HEK293 (cell line): Measurements from ENCODE around the gene BBC3.

Experiments used
- BCL11B ChIP-seq: fragments of 450-650 bp; formaldehyde crosslinking; IDR thresholded peaks from 2 replicates; pipeline ENCODE4 v1.5.1; 2016; ENCODE audit warnings: low read depth, missing biosample characterization, missing genetic modification characterization
- GFI1B ChIP-seq: fragments of 450-650 bp; formaldehyde crosslinking; IDR thresholded peaks from 2 replicates; pipeline ENCODE4 v1.5.1; 2016; ENCODE audit warnings: missing biosample characterization, missing genetic modification characterization
- HOXA7 ChIP-seq: sonication (generic); formaldehyde crosslinking; IDR thresholded peaks from 2 replicates; pipeline ENCODE4 v1.8.1; 2022; ENCODE audit warnings: missing genetic modification reagents, borderline replicate concordance
- OVOL3 ChIP-seq: fragments of 450-650 bp; formaldehyde crosslinking; IDR thresholded peaks from 2 replicates; pipeline ENCODE4 v1.5.1; 2016; ENCODE audit warnings: missing biosample characterization, missing genetic modification characterization
- REPIN1 ChIP-seq: fragments of 450-650 bp; formaldehyde crosslinking; IDR thresholded peaks from 2 replicates; pipeline ENCODE4 v1.5.1; 2017; ENCODE audit warnings: missing biosample characterization, missing genetic modification characterization, low read depth
- SETDB1 ChIP-seq: IDR thresholded peaks from one replicate; pipeline ENCODE4 v1.6.1; 2017; ENCODE audit warnings: mild to moderate bottlenecking, low read length, moderate library complexity, mixed read lengths; ENCODE audit not compliant: insufficient read length
- TRIM28 ChIP-seq: IDR thresholded peaks from 2 replicates; pipeline ENCODE4 v1.6.1; 2011; ENCODE audit warnings: low read length, control low read depth, borderline replicate concordance
- ZBTB17 ChIP-seq: fragments of 450-650 bp; formaldehyde crosslinking; IDR thresholded peaks from 2 replicates; pipeline ENCODE4 v1.5.1; 2016; ENCODE audit warnings: missing biosample characterization, missing genetic modification characterization
- ZBTB20 ChIP-seq: fragments of 450-650 bp; formaldehyde crosslinking; IDR thresholded peaks from 2 replicates; pipeline ENCODE4 v1.5.1; 2016; ENCODE audit warnings: missing biosample characterization, missing genetic modification characterization
- ZFP37 ChIP-seq: fragments of 450-650 bp; formaldehyde crosslinking; IDR thresholded peaks from 2 replicates; pipeline ENCODE4 v1.5.1; 2016; ENCODE audit warnings: missing biosample characterization, missing genetic modification characterization
- ZIC2 ChIP-seq: fragments of 450-650 bp; formaldehyde crosslinking; IDR thresholded peaks from 2 replicates; pipeline ENCODE4 v1.5.1; 2016; ENCODE audit warnings: missing biosample characterization, missing genetic modification characterization
- ZNF133 ChIP-seq: fragments of 450-650 bp; formaldehyde crosslinking; IDR thresholded peaks from 2 replicates; pipeline ENCODE4 v1.5.1; 2016; ENCODE audit warnings: missing biosample characterization, missing genetic modification characterization
- ZNF157 ChIP-seq: fragments of 450-650 bp; formaldehyde crosslinking; IDR thresholded peaks from 2 replicates; pipeline ENCODE4 v1.5.1; 2016; ENCODE audit warnings: missing biosample characterization, missing genetic modification characterization
- ZNF169 ChIP-seq: fragments of 450-650 bp; formaldehyde crosslinking; IDR thresholded peaks from 2 replicates; pipeline ENCODE4 v1.5.1; 2016; ENCODE audit warnings: missing biosample characterization, missing genetic modification characterization
- ZNF184 ChIP-seq: fragments of 450-650 bp; IDR thresholded peaks from 2 replicates; pipeline ENCODE4 v1.5.1; 2018; ENCODE audit warnings: missing biosample characterization, mild to moderate bottlenecking, missing genetic modification characterization
- ZNF24 ChIP-seq: fragments of 450-650 bp; formaldehyde crosslinking; IDR thresholded peaks from 2 replicates; pipeline ENCODE4 v1.5.1; 2016; ENCODE audit warnings: missing biosample characterization, missing genetic modification characterization
- ZNF248 ChIP-seq: fragments of 450-650 bp; formaldehyde crosslinking; IDR thresholded peaks from 2 replicates; pipeline ENCODE4 v1.5.1; 2017; ENCODE audit warnings: missing biosample characterization, missing genetic modification characterization
- ZNF274 ChIP-seq, 2 experiments: fragments of 200-500 bp in 1 of 2; fragments of 450-650 bp in 1 of 2; sonication (Bioruptor generic) in 1 of 2; formaldehyde crosslinking in 1 of 2; IDR thresholded peaks; 2 replicates each; pipeline versions ENCODE4 v1.5.1 to v1.6.1; 2014 to 2016; ENCODE audit warnings: borderline replicate concordance in 1 of 2, inconsistent platforms in 1 of 2, low read length in 1 of 2, missing biosample characterization in 1 of 2, missing genetic modification characterization in 1 of 2
- ZNF391 ChIP-seq: fragments of 450-650 bp; formaldehyde crosslinking; IDR thresholded peaks from 2 replicates; pipeline ENCODE4 v1.5.1; 2016; ENCODE audit warnings: low read depth, missing biosample characterization, missing genetic modification characterization, borderline replicate concordance
- ZNF404 ChIP-seq: fragments of 450-650 bp; formaldehyde crosslinking; IDR thresholded peaks from 2 replicates; pipeline ENCODE4 v1.5.1; 2017; ENCODE audit warnings: missing biosample characterization, missing genetic modification characterization
- ZNF423 ChIP-seq: fragments of 450-650 bp; formaldehyde crosslinking; IDR thresholded peaks from 2 replicates; pipeline ENCODE4 v1.5.1; 2016; ENCODE audit warnings: missing biosample characterization, missing genetic modification characterization
- ZNF501 ChIP-seq: fragments of 450-650 bp; formaldehyde crosslinking; IDR thresholded peaks from 2 replicates; pipeline ENCODE4 v1.5.1; 2016; ENCODE audit warnings: missing biosample characterization, missing genetic modification characterization
- ZNF560 ChIP-seq: fragments of 450-650 bp; formaldehyde crosslinking; IDR thresholded peaks from 2 replicates; pipeline ENCODE4 v1.5.1; 2017; ENCODE audit warnings: missing biosample characterization, missing genetic modification characterization, borderline replicate concordance
- ZNF707 ChIP-seq: fragments of 450-650 bp; formaldehyde crosslinking; IDR thresholded peaks from 2 replicates; pipeline ENCODE4 v1.5.1; 2016; ENCODE audit warnings: missing biosample characterization, missing genetic modification characterization
- ZNF837 ChIP-seq: fragments of 450-650 bp; formaldehyde crosslinking; IDR thresholded peaks from 2 replicates; pipeline ENCODE4 v1.5.1; 2016; ENCODE audit warnings: missing biosample characterization, missing genetic modification characterization
- ZSCAN23 ChIP-seq: fragments of 450-650 bp; formaldehyde crosslinking; IDR thresholded peaks from 2 replicates; pipeline ENCODE4 v1.5.1; 2016; ENCODE audit warnings: missing biosample characterization, missing genetic modification characterization
- ZXDB ChIP-seq: fragments of 450-650 bp; formaldehyde crosslinking; IDR thresholded peaks from 2 replicates; pipeline ENCODE4 v1.5.1; 2016; ENCODE audit warnings: missing biosample characterization, missing genetic modification characterization
- TF ChIP-seq, protein P1 (sequence below): fragments of 450-650 bp; formaldehyde crosslinking; IDR thresholded peaks from 2 replicates; pipeline ENCODE4 v1.5.1; 2017; ENCODE audit warnings: missing biosample characterization, missing genetic modification characterization
- TF ChIP-seq, protein P2 (sequence below): fragments of 450-650 bp; formaldehyde crosslinking; conservative IDR thresholded peaks from 2 replicates; pipeline ENCODE4 v1.5.1; 2016; ENCODE audit warnings: low read depth, missing biosample characterization, missing genetic modification characterization
- TF ChIP-seq, protein P3 (sequence below): fragments of 450-650 bp; formaldehyde crosslinking; IDR thresholded peaks from 2 replicates; pipeline ENCODE4 v1.5.1; 2017; ENCODE audit warnings: missing biosample characterization, missing genetic modification characterization
- TF ChIP-seq, protein P4 (sequence below): fragments of 450-650 bp; formaldehyde crosslinking; IDR thresholded peaks from 2 replicates; pipeline ENCODE4 v1.5.1; 2016; ENCODE audit warnings: missing biosample characterization, missing genetic modification characterization, borderline replicate concordance
- TF ChIP-seq, protein P5 (sequence below): fragments of 450-650 bp; formaldehyde crosslinking; IDR thresholded peaks from 2 replicates; pipeline ENCODE4 v1.5.1; 2016; ENCODE audit warnings: missing biosample characterization, missing genetic modification characterization, low read depth

Gene BBC3

DNA sequence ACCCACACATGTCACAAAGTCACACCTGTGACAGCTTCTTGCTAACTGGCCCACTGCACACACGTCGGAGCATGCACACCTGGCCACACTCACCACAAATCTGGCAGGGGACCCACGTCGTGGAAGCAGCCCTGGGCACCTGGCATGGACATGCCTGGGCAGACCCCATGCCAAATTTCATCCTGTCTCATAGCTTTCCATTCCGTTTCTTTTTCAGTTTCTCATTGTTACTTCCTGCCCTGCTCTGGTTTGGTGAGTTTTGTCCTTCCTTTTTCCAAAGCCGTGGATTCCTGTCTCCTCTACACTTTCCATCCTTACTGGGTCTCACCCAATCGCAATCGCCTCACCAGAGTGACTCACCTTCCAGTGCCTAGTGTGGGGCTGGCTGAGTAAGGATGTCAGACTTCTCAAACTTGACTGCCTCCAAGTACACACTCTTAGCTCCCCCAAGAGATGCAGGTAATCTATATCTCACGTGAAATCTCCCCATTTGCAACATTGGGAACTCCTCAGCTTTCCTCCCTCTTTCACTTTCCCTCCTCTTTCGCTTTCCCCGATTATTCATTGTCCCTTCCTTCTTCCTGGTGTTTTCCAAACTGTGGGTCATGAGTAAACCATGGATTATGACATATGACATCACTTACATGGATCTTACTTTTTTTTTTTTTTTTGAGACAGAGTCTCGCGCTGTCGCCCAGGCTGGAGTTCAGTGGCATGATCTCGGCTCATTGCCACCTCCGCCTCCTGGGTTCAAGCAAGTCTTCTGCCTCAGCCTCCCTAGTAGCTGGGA is 1.6 kb upstream of the BBC3 start (continued):
- TF ChIP-seq, protein P1, sequence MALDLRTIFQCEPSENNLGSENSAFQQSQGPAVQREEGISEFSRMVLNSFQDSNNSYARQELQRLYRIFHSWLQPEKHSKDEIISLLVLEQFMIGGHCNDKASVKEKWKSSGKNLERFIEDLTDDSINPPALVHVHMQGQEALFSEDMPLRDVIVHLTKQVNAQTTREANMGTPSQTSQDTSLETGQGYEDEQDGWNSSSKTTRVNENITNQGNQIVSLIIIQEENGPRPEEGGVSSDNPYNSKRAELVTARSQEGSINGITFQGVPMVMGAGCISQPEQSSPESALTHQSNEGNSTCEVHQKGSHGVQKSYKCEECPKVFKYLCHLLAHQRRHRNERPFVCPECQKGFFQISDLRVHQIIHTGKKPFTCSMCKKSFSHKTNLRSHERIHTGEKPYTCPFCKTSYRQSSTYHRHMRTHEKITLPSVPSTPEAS (tag by site-specific recombination), result no peak
- TF ChIP-seq ZNF184 (tag by site-specific recombination) (no peak), ZNF248 (tag by site-specific recombination) (no peak), ZNF24 (tag by site-specific recombination) (peak; percentile 27; the same call in 1 of the 2 replicates), ZBTB17 (peak; percentile 84), ZNF169 (tag by site-specific recombination) (no peak), TRIM28 (no peak), ZNF501 (no peak), ZNF157 (no peak), ZNF560 (no peak), ZNF837 (tag by site-specific recombination) (no peak), OVOL3 (tag by site-specific recombination) (no peak), BCL11B (tag by site-specific recombination) (no peak), ZNF391 (tag by site-specific recombination) (peak; percentile 41; the same call in 1 of the 2 replicates), ZXDB (tag by site-specific recombination) (no peak), ZFP37 (tag by site-specific recombination) (peak; percentile 62; the same call in 1 of the 2 replicates), HOXA7 (no peak), ZIC2 (tag by site-specific recombination) (no peak), ZNF133 (tag by site-specific recombination) (no peak), REPIN1 (tag by site-specific recombination) (no peak), ZNF274 (IDR thresholded peaks at IDR 0.05; ENCODE audit: low read length) (no peak), ZNF274 (tag by site-specific recombination; IDR thresholded peaks at IDR 0.05; ENCODE audit: borderline replicate concordance) (no peak), ZNF404 (no peak), GFI1B (tag by site-specific recombination) (no peak), ZNF707 (tag by site-specific recombination) (no peak), ZNF423 (tag by site-specific recombination) (no peak), ZSCAN23 (no peak), SETDB1 (no peak), ZBTB20 (tag by site-specific recombination) (peak; percentile 47)
- TF ChIP-seq, protein P2, sequence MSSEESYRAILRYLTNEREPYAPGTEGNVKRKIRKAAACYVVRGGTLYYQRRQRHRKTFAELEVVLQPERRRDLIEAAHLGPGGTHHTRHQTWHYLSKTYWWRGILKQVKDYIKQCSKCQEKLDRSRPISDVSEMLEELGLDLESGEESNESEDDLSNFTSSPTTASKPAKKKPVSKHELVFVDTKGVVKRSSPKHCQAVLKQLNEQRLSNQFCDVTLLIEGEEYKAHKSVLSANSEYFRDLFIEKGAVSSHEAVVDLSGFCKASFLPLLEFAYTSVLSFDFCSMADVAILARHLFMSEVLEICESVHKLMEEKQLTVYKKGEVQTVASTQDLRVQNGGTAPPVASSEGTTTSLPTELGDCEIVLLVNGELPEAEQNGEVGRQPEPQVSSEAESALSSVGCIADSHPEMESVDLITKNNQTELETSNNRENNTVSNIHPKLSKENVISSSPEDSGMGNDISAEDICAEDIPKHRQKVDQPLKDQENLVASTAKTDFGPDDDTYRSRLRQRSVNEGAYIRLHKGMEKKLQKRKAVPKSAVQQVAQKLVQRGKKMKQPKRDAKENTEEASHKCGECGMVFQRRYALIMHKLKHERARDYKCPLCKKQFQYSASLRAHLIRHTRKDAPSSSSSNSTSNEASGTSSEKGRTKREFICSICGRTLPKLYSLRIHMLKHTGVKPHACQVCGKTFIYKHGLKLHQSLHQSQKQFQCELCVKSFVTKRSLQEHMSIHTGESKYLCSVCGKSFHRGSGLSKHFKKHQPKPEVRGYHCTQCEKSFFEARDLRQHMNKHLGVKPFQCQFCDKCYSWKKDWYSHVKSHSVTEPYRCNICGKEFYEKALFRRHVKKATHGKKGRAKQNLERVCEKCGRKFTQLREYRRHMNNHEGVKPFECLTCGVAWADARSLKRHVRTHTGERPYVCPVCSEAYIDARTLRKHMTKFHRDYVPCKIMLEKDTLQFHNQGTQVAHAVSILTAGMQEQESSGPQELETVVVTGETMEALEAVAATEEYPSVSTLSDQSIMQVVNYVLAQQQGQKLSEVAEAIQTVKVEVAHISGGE, result 0 out of 2 replicates have a peak, but pooled peaks have one; percentile 28
- TF ChIP-seq, protein P3, sequence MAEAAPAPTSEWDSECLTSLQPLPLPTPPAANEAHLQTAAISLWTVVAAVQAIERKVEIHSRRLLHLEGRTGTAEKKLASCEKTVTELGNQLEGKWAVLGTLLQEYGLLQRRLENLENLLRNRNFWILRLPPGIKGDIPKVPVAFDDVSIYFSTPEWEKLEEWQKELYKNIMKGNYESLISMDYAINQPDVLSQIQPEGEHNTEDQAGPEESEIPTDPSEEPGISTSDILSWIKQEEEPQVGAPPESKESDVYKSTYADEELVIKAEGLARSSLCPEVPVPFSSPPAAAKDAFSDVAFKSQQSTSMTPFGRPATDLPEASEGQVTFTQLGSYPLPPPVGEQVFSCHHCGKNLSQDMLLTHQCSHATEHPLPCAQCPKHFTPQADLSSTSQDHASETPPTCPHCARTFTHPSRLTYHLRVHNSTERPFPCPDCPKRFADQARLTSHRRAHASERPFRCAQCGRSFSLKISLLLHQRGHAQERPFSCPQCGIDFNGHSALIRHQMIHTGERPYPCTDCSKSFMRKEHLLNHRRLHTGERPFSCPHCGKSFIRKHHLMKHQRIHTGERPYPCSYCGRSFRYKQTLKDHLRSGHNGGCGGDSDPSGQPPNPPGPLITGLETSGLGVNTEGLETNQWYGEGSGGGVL (tag by site-specific recombination), result peak; percentile 98
- TF ChIP-seq, protein P4, sequence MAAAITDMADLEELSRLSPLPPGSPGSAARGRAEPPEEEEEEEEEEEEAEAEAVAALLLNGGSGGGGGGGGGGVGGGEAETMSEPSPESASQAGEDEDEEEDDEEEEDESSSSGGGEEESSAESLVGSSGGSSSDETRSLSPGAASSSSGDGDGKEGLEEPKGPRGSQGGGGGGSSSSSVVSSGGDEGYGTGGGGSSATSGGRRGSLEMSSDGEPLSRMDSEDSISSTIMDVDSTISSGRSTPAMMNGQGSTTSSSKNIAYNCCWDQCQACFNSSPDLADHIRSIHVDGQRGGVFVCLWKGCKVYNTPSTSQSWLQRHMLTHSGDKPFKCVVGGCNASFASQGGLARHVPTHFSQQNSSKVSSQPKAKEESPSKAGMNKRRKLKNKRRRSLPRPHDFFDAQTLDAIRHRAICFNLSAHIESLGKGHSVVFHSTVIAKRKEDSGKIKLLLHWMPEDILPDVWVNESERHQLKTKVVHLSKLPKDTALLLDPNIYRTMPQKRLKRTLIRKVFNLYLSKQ (tag by site-specific recombination), result no peak
- TF ChIP-seq, protein P5, sequence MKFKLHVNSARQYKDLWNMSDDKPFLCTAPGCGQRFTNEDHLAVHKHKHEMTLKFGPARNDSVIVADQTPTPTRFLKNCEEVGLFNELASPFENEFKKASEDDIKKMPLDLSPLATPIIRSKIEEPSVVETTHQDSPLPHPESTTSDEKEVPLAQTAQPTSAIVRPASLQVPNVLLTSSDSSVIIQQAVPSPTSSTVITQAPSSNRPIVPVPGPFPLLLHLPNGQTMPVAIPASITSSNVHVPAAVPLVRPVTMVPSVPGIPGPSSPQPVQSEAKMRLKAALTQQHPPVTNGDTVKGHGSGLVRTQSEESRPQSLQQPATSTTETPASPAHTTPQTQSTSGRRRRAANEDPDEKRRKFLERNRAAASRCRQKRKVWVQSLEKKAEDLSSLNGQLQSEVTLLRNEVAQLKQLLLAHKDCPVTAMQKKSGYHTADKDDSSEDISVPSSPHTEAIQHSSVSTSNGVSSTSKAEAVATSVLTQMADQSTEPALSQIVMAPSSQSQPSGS (tag by site-specific recombination), result peak; percentile 93
